Activated naive CD4-positive, alpha-beta T cell treated with anti-CD3 and anti-CD28 coated beads, Interleukin-2, amount 50 U/mL, for 16 hours (primary cell): Measurements from ENCODE around the gene PNMA8A.
A peak's percentile ranks its signal among the peaks of the same experiment; 100 is the strongest.

Experiments used
- DNase-seq: peaks from one replicate; pipeline ENCODE4 v3.0.0-alpha.2; 2020

The PNMA8A gene

DNA sequence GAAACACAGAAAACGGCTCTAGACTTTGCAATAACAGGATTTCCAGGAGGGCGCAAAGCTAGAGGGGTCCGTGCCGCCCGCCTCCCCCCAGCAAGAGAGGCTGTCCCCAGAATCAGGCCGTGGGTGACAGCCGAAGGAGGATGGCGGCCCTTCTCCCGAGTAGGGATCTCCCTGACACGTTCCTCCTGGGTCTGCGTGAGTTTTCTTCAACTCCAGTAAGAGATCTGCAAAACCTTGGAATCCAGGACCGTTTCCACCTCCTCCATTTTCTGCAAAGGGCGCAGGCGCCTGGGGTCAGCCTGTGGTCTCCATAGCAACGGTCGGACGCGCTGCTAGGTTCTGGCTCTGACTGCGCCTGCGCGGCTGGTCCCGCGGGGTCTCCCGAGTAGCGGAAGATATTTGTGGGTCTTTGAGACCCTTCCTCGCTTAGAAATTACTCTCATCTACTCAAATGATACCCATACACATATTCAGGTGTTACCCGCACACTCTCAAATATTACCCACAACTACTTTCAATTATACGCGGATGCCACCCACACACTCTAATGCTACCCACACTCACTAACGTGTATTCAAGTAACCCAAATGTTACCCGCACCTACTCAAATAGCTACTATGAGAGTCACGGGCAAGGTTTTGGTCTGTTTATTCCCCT lies 44.7 kb downstream of the PNMA8A start:
- peak; percentile 59 for DNase-seq

DNA sequence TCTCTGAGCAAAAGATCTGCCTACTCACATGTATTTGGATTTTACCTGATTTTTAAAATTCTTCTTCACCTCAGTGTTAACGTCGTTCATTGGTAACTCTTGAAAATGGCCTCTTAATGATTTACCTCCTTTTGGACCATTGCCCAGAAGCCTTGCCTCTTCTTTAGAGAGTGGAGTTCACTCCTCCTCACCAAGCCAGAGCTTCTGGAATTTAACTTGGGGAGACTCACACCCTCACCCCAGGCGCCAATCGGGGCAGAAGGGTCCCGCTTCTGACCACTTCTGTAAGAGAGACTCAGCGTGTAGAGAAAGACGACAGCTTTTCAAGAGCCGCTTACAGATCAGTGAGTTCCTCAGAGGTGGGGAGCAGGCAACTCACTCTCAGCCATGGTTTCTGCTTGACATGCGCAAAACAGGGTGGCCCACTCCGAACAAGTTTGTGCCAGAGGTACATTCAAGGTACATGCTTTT lies 45.3 kb downstream of the PNMA8A start:
- DNase-seq: no peak

DNA sequence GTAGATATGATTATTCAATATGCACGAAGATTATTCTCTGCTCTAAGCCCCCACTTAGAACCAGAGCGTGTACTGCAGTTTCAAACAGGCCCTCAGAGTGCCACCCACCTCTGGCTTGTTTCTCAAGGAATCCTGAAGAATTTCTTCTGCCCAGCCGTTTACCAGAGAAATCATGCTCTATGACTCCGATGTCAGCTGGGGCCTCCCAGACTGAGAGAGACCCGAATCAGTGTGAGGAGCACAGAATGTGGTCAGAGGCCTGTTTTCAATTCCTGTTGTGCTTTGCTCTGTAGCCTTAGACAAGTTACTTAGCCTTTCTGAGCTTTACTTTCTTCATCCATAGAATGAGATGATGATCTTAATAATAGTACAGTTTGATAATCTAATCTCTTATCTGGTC lies 48.2 kb downstream of the PNMA8A start:
- no peak for DNase-seq

DNA sequence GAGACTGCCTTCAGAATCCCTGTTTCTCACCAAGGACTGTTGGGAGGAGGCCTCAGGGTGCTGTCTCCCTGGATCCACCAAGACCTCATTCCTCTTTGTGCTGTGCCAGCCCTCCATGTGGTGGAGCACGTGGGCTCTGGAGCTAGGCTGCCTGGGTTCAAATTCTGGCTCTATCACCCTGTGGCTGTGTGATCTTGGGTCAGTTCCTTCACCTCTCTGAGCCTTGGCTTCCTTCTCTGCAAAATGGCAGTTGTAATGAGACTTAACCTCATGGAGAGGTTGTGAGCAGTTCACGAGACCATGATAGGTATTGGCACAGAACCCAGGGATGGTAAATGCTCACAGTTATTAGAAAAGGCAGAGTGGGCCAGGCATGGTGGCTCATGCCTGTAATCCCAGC lies 49.0 kb downstream of the PNMA8A start:
- DNase-seq: no peak

DNA sequence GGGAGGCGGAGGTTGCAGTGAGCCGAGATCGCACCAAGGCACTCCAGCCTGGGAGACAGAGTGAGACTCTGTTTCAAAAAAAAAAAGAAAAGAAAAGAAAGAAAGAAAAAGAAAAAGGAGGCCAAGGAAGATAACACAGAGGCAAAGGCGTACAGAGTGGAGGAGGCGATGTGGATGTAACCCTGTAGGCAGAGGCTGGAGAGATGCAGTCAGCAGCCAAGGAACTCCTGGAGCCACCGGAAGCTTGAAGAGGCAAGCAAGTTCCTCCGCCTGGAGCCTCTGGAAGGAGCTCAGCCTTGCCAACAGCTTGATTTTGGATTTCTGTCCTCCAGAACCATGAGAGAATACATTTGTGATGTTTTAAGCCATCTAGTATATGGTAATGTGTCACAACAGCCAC lies 51.3 kb downstream of the PNMA8A start:
- no peak for DNase-seq
